ENCODE data around the gene YBEY. TPM values are rescaled to one million over a fixed set of nuclear protein-coding genes. Genes with fewer than 3 reads are reported as not detected.
A peak's percentile ranks its signal among the peaks of the same experiment; 100 is the strongest.

Gene YBEY
- total RNA-seq, 1 experiment from 2014 or later = 38.2 TPM

GRCh38 chr21:46320331-46320801 is 34.2 kb downstream of the YBEY start:
- TF ChIP-seq EZH2 (IDR thresholded peaks at IDR 0.05; ENCODE audit: low read length, unreplicated experiment) (no peak), CTCF (conservative IDR thresholded peaks at IDR 0.05; ENCODE audit: low read depth, low read length) (no peak), EZH2phosphoT487 (IDR thresholded peaks at IDR 0.05; ENCODE audit: borderline replicate concordance, low read length) (no peak)
- Histone ChIP-seq H3K27ac (ENCODE audit: low read length) (no peak overlapping the region), H3K4me2 (ENCODE audit: low read length) (peak overlapping the region; percentile 93)

DNA sequence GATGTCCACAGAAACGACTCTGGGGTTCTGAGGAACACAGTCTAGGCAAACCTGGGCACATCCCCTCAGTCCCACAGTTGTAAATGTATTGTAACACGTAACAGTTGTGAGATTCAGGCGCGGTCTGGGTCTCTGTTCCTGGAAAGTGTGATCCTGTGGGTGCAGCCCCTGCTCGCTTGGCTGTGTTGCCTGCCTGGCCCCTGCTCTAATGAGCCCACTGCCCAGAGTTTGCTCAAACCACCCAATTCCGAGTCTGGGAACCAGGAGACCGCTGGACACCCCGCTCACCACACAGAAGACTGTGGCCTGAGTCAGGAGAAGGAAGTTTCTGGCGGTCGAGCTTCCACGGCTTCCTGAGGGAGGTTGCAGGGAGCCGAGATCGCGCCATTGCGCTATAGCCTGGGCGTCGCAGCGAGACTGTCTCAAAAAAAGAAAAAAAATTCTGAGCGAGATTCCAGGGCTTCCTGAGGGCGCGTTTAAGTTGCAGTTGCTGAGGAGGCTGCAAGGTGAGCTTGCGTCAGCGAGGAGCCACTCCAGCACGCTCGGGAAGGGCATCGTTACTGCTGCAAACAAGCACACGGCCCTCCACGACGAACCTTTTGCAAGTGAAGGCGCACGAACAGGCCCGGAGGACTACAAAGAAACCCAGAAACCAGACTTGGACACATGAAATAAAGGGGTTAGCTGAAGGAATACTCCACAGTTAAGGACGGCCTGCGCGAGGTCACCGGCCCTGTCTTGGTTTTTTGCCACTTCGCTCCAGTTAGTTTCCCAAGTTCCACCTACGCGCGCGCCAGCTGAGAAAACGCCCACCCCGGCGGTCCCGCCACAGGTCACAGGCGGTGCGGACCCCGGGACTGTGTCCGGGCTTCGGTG is 36.4 kb downstream of the YBEY start:
- H3K79me2 ChIP-seq (ENCODE audit: low read length) = peaks cover 64% of the 10 kb centered on the region
- H3K27ac ChIP-seq (ENCODE audit: low read length) = peak overlapping the region; percentile 60
- BruUV-seq (replicated peaks) = no TSS peak
- H3K4me2 ChIP-seq (ENCODE audit: low read length) = peak overlapping the region; percentile 93
- TF ChIP-seq EZH2 (IDR thresholded peaks at IDR 0.05; ENCODE audit: low read length, unreplicated experiment) (no peak), CTCF (conservative IDR thresholded peaks at IDR 0.05; ENCODE audit: low read depth, low read length) (no peak), EZH2phosphoT487 (IDR thresholded peaks at IDR 0.05; ENCODE audit: borderline replicate concordance, low read length) (no peak)
- peak overlapping the region; percentile 54; the same call in 1 of the 2 replicates for H2AFZ ChIP-seq (ENCODE audit: low read length)
- ATAC-seq (no peak), DNase-seq (peak; percentile 32)
- H3K4me3 ChIP-seq (ENCODE audit: low read length) = peak overlapping the region; percentile 81
- peaks cover 5% of the 10 kb centered on the region for H3K36me3 ChIP-seq (ENCODE audit: low read depth, low read length)
- peak overlapping the region; percentile 93 for H3K9ac ChIP-seq (ENCODE audit: low read length)
- POLR2A ChIA-PET (ENCODE audit: unreplicated experiment) = interaction anchor here (0.5 to 0.7 kb wide), 3 partner anchors 59 to 179 kb away, joined by 4 to 10 read pairs (median 4); no protein-coding TSS in a partner anchor
- H3K27me3 ChIP-seq (ENCODE audit: low read length) = no peaks in the 10 kb centered on the region
- H3F3A ChIP-seq (ENCODE audit: low read length, unreplicated experiment) = no peaks in the 10 kb centered on the region
- CTCF ChIA-PET = no interaction called here
- intact Hi-C loops (cut with micrococcal nuclease) = loop anchor here (1.0 to 10.0 kb wide), 4 partner anchors 36 to 180 kb away; partner anchors contain the start of genes LSS and YBEY
- no peaks in the 10 kb centered on the region for H3K9me2 ChIP-seq (replicated peaks; ENCODE audit: low read length)
- peaks cover 26% of the 10 kb centered on the region for H4K20me1 ChIP-seq (ENCODE audit: low read length)
- H3K9me3 ChIP-seq (ENCODE audit: low read length) = no peaks in the 10 kb centered on the region
- H3K4me1 ChIP-seq (ENCODE audit: insufficient read depth, low read length) = peaks cover 28% of the 10 kb centered on the region

More at GRCh38 chr21:46320331-46320801, 34.2 kb downstream of the YBEY start:
- H3K9me2 ChIP-seq (replicated peaks; ENCODE audit: low read length) = no peaks in the 10 kb centered on the region
- intact Hi-C loops (cut with micrococcal nuclease) = loop anchor here (5.0 to 10.0 kb wide), 3 partner anchors 56 to 178 kb away; partner anchors contain the start of gene LSS
- CTCF ChIA-PET = no interaction called here
- ATAC-seq (no peak), DNase-seq (no peak)
- no peak overlapping the region for H3K9ac ChIP-seq (ENCODE audit: low read length)
- BruUV-seq (replicated peaks) = no TSS peak
- H3K27me3 ChIP-seq (ENCODE audit: low read length) = no peaks in the 10 kb centered on the region
- no peak overlapping the region for H2AFZ ChIP-seq (ENCODE audit: low read length)
- peaks cover 17% of the 10 kb centered on the region for H3K4me1 ChIP-seq (ENCODE audit: insufficient read depth, low read length)
- peaks cover 17% of the 10 kb centered on the region for H4K20me1 ChIP-seq (ENCODE audit: low read length)
- H3K79me2 ChIP-seq (ENCODE audit: low read length) = peaks cover 44% of the 10 kb centered on the region
- H3K4me3 ChIP-seq (ENCODE audit: low read length) = peak overlapping the region; percentile 19; the same call in 1 of the 2 replicates
- no peaks in the 10 kb centered on the region for H3K36me3 ChIP-seq (ENCODE audit: low read depth, low read length)
- H3F3A ChIP-seq (ENCODE audit: low read length, unreplicated experiment) = no peaks in the 10 kb centered on the region
- H3K9me3 ChIP-seq (ENCODE audit: low read length) = no peaks in the 10 kb centered on the region
- POLR2A ChIA-PET (ENCODE audit: unreplicated experiment) = no interaction called here

All from PC-3 (cell line).